H9 (cell line): ENCODE data around the gene CLASP2. TPM values are rescaled to one million over a fixed set of nuclear protein-coding genes. Genes with fewer than 3 reads are reported as not detected.

Experiments
- DNase-seq: peaks from one replicate; pipeline ENCODE4 v3.0.0-alpha.2; 2017
- H2AFZ ChIP-seq: one replicate; pipeline ENCODE4 v1.6.1; 2013; ENCODE audit warnings: mild to moderate bottlenecking, low read length, control low read depth, moderate library complexity
- H2AK5ac ChIP-seq: 2 replicates; pipeline ENCODE4 v1.6.1; 2013; ENCODE audit warnings: low read length, control low read depth, mixed read lengths; ENCODE audit not compliant: insufficient read length
- H2BK120ac ChIP-seq: one replicate; pipeline ENCODE4 v1.6.1; 2013; ENCODE audit warnings: low read depth, mild to moderate bottlenecking, low read length, control low read depth, inconsistent platforms; ENCODE audit not compliant: poor library complexity, severe bottlenecking
- H2BK12ac ChIP-seq: 2 replicates; pipeline ENCODE4 v1.6.1; 2013; ENCODE audit warnings: low read length, control low read depth, mixed read lengths, low read depth; ENCODE audit not compliant: insufficient read length
- H2BK15ac ChIP-seq: 2 replicates; pipeline ENCODE4 v1.6.1; 2013; ENCODE audit warnings: low read depth, low read length, control low read depth
- H2BK20ac ChIP-seq: one replicate; pipeline ENCODE4 v1.6.1; 2013; ENCODE audit warnings: low read depth, mild to moderate bottlenecking, low read length, control low read depth, inconsistent platforms; ENCODE audit not compliant: poor library complexity, severe bottlenecking
- H2BK5ac ChIP-seq: 2 replicates; pipeline ENCODE4 v1.6.1; 2013; ENCODE audit warnings: low read length, control low read depth, mixed read lengths; ENCODE audit not compliant: insufficient read length
- H3K14ac ChIP-seq: 2 replicates; pipeline ENCODE4 v1.6.1; 2013; ENCODE audit warnings: low read length, control low read depth; ENCODE audit not compliant: insufficient read depth
- H3K18ac ChIP-seq: 2 replicates; pipeline ENCODE4 v1.6.1; 2013; ENCODE audit warnings: low read depth, mild to moderate bottlenecking, mixed read lengths, low read length, control low read depth; ENCODE audit not compliant: insufficient read length
- H3K23ac ChIP-seq: 2 replicates; pipeline ENCODE4 v1.6.1; 2013; ENCODE audit warnings: low read length, control low read depth, mixed read lengths, low read depth; ENCODE audit not compliant: insufficient read length
- H3K23me2 ChIP-seq: 2 replicates; pipeline ENCODE4 v1.6.1; 2013; ENCODE audit warnings: low read depth, mild to moderate bottlenecking, mixed read lengths, low read length, control low read depth; ENCODE audit not compliant: insufficient read length, poor library complexity, severe bottlenecking
- H3K27ac ChIP-seq: 2 replicates; pipeline ENCODE4 v1.5.1; 2013; ENCODE audit warnings: low read length, control low read depth, mixed read lengths, low read depth; ENCODE audit not compliant: insufficient read length
- H3K27me3 ChIP-seq: 2 replicates; pipeline ENCODE4 v1.6.1; 2013; ENCODE audit warnings: low read length, control low read depth, inconsistent platforms; ENCODE audit not compliant: insufficient read depth
- H3K4ac ChIP-seq: 2 replicates; pipeline ENCODE4 v1.6.1; 2013; ENCODE audit warnings: low read depth, mild to moderate bottlenecking, control low read depth, inconsistent platforms, low read length, moderate library complexity
- H3K4me1 ChIP-seq: 2 replicates; pipeline ENCODE4 v1.6.1; 2013; ENCODE audit warnings: low read length, control low read depth, inconsistent platforms; ENCODE audit not compliant: insufficient read depth
- H3K4me2 ChIP-seq: 2 replicates; pipeline ENCODE4 v1.6.1; 2013; ENCODE audit warnings: low read length, control low read depth, mixed read lengths; ENCODE audit not compliant: insufficient read length, insufficient read depth
- H3K56ac ChIP-seq: 2 replicates; pipeline ENCODE4 v1.6.1; 2013; ENCODE audit warnings: low read depth, mild to moderate bottlenecking, mixed read lengths, low read length, control low read depth; ENCODE audit not compliant: insufficient read length
- H3K79me1 ChIP-seq: 2 replicates; pipeline ENCODE4 v1.6.1; 2013; ENCODE audit warnings: low read depth, mild to moderate bottlenecking, moderate library complexity, low read length, control low read depth, inconsistent platforms; ENCODE audit not compliant: insufficient read depth, poor library complexity, severe bottlenecking
- H3K79me2 ChIP-seq: 2 replicates; pipeline ENCODE4 v1.6.1; 2013; ENCODE audit warnings: low read length, control low read depth, inconsistent platforms; ENCODE audit not compliant: insufficient read depth
- H3K9ac ChIP-seq: 2 replicates; pipeline ENCODE4 v1.6.1; 2013; ENCODE audit warnings: low read length, control low read depth, mixed read lengths; ENCODE audit not compliant: insufficient read length; ENCODE audit errors: extremely low read depth
- H3K9me3 ChIP-seq: one replicate; pipeline ENCODE4 v1.6.1; 2013; ENCODE audit warnings: low read depth, low read length, inconsistent platforms; ENCODE audit not compliant: control insufficient read depth
- H3T11ph ChIP-seq: one replicate; pipeline ENCODE4 v1.6.1; 2013; ENCODE audit warnings: mild to moderate bottlenecking, low read length, control low read depth, inconsistent platforms
- H4K20me1 ChIP-seq: one replicate; pipeline ENCODE4 v1.6.1; 2013; ENCODE audit not compliant: control insufficient read depth, insufficient read length, insufficient read depth
- H4K5ac ChIP-seq: 2 replicates; pipeline ENCODE4 v1.6.1; 2013; ENCODE audit warnings: low read depth, mild to moderate bottlenecking, mixed read lengths, low read length, control low read depth; ENCODE audit not compliant: insufficient read length
- H4K8ac ChIP-seq: replicated peaks from 2 replicates; pipeline ENCODE4 v1.6.1; 2013; ENCODE audit warnings: low read length, control low read depth, mixed read lengths, low read depth; ENCODE audit not compliant: insufficient read length
- H4K91ac ChIP-seq: 2 replicates; pipeline ENCODE4 v1.6.1; 2013; ENCODE audit warnings: low read depth, mild to moderate bottlenecking, moderate library complexity, mixed read lengths, low read length, control low read depth; ENCODE audit not compliant: insufficient read length
- H3K27ac Mint-ChIP-seq, 3 experiments: 2 replicates in 2 of 3; 3 replicates in 1 of 3; pipeline ENCODE4 v1.8.0; 2020 to 2021; ENCODE audit warnings: mixed read lengths in 3 of 3, mild to moderate bottlenecking in 1 of 3, moderate library complexity in 1 of 3
- H3K27me3 Mint-ChIP-seq: 2 replicates; pipeline ENCODE4 v1.8.0; 2021; ENCODE audit warnings: low read depth, mild to moderate bottlenecking, moderate library complexity, mixed read lengths
- H3K36me3 Mint-ChIP-seq, 3 experiments: 2 replicates in 2 of 3; 3 replicates in 1 of 3; pipeline ENCODE4 v1.8.0; 2020 to 2021; ENCODE audit warnings: low read depth in 3 of 3, mixed read lengths in 3 of 3; ENCODE audit not compliant: insufficient read depth in 1 of 3
- H3K4me1 Mint-ChIP-seq, 2 experiments: 2 replicates each; pipeline ENCODE4 v1.8.0; 2020; ENCODE audit warnings: mixed read lengths in 2 of 2
- H3K4me3 Mint-ChIP-seq, 2 experiments: 2 replicates in 1 of 2; 3 replicates in 1 of 2; pipeline ENCODE4 v1.8.0; 2020 to 2021; ENCODE audit warnings: mild to moderate bottlenecking in 2 of 2, mixed read lengths in 2 of 2, moderate library complexity in 1 of 2
- H3K9me3 Mint-ChIP-seq, 2 experiments: 2 replicates in 1 of 2; 3 replicates in 1 of 2; pipeline ENCODE4 v1.8.0; 2020; ENCODE audit warnings: mild to moderate bottlenecking in 2 of 2, mixed read lengths in 2 of 2, moderate library complexity in 1 of 2
- CTCF ChIP-seq: fragments of 200-600 bp; sonication (generic); conservative IDR thresholded peaks from 3 replicates; pipeline ENCODE4 v1.8.0; 2021; ENCODE audit warnings: antibody characterized with exemption, mild to moderate bottlenecking
- WGBS: extraction: QIAGEN DNeasy Blood & Tissue Kit; methylation state at CpG from one replicate; pipeline ENCODE4 v1.1.7; 2013; ENCODE audit warnings: missing lambda C conversion rate, low lambda C conversion rate, mixed read lengths; ENCODE audit not compliant: insufficient read length; ENCODE audit errors: extremely low coverage; 5-methylcytosine and 5-hydroxymethylcytosine counted together
- total RNA-seq: library from RNA; stranded (reverse); gene quantifications from 2 replicates; pipeline ENCODE4 v1.2.1, GENCODE V29; 2021

Gene CLASP2
- total RNA-seq, 1 experiment from 2014 or later = 60.5 TPM

GRCh38 chr3:33706056-33706455, 12.0 kb downstream of the CLASP2 start:
- Mint-ChIP-seq H3K4me3 (no peak overlapping the region), H3K27ac (no peak overlapping the region), H3K4me1 (no peaks in the 10 kb centered on the region), H3K36me3 (peaks cover 45 to 71% (median 62%) of the 10 kb centered on the region in 3 experiments), H3K27me3 (0 out of 2 replicates have a peak, but pooled peaks cover 2% of the 10 kb centered on the region), H3K9me3 (peaks cover 44 to 47% of the 10 kb centered on the region in 2 experiments)
- no CpG with 5 or more reads among the region's 6 CpGs for WGBS
- H3K4me2 ChIP-seq = no peak overlapping the region
- H2BK12ac ChIP-seq = no peak overlapping the region
- no peak overlapping the region for H3K4ac ChIP-seq
- no peak overlapping the region for H2BK120ac ChIP-seq
- no peak overlapping the region for H2BK15ac ChIP-seq
- no peak overlapping the region for H4K8ac ChIP-seq
- H3K79me1 ChIP-seq = no peaks in the 10 kb centered on the region
- H3K23me2 ChIP-seq = no peaks in the 10 kb centered on the region
- TF ChIP-seq CTCF = no peak
- H3K14ac ChIP-seq = no peak overlapping the region
- H3K4me1 ChIP-seq = no peaks in the 10 kb centered on the region
- H3K27ac ChIP-seq = no peak overlapping the region
- no peak overlapping the region for H3K18ac ChIP-seq
- DNase-seq = no peak
- H4K91ac ChIP-seq = no peak overlapping the region
- no peaks in the 10 kb centered on the region for H4K20me1 ChIP-seq
- H3K9ac ChIP-seq = no peak overlapping the region
- H2AK5ac ChIP-seq = no peak overlapping the region
- H3K56ac ChIP-seq = no peak overlapping the region
- H3K9me3 ChIP-seq = no peaks in the 10 kb centered on the region
- H3K27me3 ChIP-seq = no peaks in the 10 kb centered on the region
- H2AFZ ChIP-seq = no peak overlapping the region
- no peak overlapping the region for H3T11ph ChIP-seq
- no peak overlapping the region for H2BK20ac ChIP-seq
- no peak overlapping the region for H4K5ac ChIP-seq
- no peak overlapping the region for H2BK5ac ChIP-seq
- no peak overlapping the region for H3K23ac ChIP-seq
- H3K79me2 ChIP-seq = peaks cover 29% of the 10 kb centered on the region; the same call in 1 of the 2 replicates
